HG02798 (cell line): ENCODE measurements around the gene TMEM74B.

Source experiments
- ATAC-seq: cut with Tn5 transposase; IDR thresholded peaks from one replicate; pipeline ENCODE4 v1.9.1; 2021; ENCODE audit warnings: mild to moderate bottlenecking; ENCODE audit not compliant: unreplicated experiment, poor library complexity

TMEM74B gene

GRCh38 chr20:1184260-1184637 lies 532 bp downstream of the TMEM74B start:
- ATAC-seq, result no peak

- no peak for ATAC-seq
Measured at GRCh38 chr20:1183153-1183552, 1.6 kb downstream of the TMEM74B start.

GRCh38 chr20:1182106-1182505 lies 2.7 kb downstream of the TMEM74B start:
- ATAC-seq, result no peak

GRCh38 chr20:1180949-1181348 lies 3.8 kb downstream of the TMEM74B start:
- no peak for ATAC-seq

- ATAC-seq, result no peak
Measured at GRCh38 chr20:1178623-1179022, 6.2 kb downstream of the TMEM74B start.

- no peak for ATAC-seq
Measured at GRCh38 chr20:1178103-1178502, 6.7 kb downstream of the TMEM74B start.

GRCh38 chr20:1177680-1178079 lies 7.1 kb downstream of the TMEM74B start:
- ATAC-seq, result no peak

- ATAC-seq, result no peak
Measured at GRCh38 chr20:1174787-1175186, 10.0 kb downstream of the TMEM74B start.

GRCh38 chr20:1173698-1174097 lies 11.1 kb downstream of the TMEM74B start:
- ATAC-seq, result no peak

GRCh38 chr20:1171461-1172093 lies 13.2 kb downstream of the TMEM74B start:
- no peak for ATAC-seq

- no peak for ATAC-seq
Measured at GRCh38 chr20:1169224-1169623, 15.6 kb downstream of the TMEM74B start.

GRCh38 chr20:1166948-1167720 lies 17.6 kb downstream of the TMEM74B start:
- ATAC-seq, result no peak

- ATAC-seq, result no peak
Measured at GRCh38 chr20:1165941-1166340, 18.8 kb downstream of the TMEM74B start.

GRCh38 chr20:1165521-1165920 lies 19.3 kb downstream of the TMEM74B start:
- ATAC-seq, result no peak

GRCh38 chr20:1164871-1165270 lies 19.9 kb downstream of the TMEM74B start:
- ATAC-seq, result no peak

GRCh38 chr20:1163653-1164052 lies 21.1 kb downstream of the TMEM74B start:
- no peak for ATAC-seq

GRCh38 chr20:1163105-1163504 lies 21.7 kb downstream of the TMEM74B start:
- ATAC-seq, result no peak

GRCh38 chr20:1160991-1161390 lies 23.8 kb downstream of the TMEM74B start:
- no peak for ATAC-seq

GRCh38 chr20:1160496-1160895 lies 24.3 kb downstream of the TMEM74B start:
- no peak for ATAC-seq

- ATAC-seq, result no peak
Measured at GRCh38 chr20:1155342-1155741, 29.4 kb downstream of the TMEM74B start.

- no peak for ATAC-seq
Measured at GRCh38 chr20:1154691-1155090, 30.1 kb downstream of the TMEM74B start.

GRCh38 chr20:1154226-1154625 lies 30.6 kb downstream of the TMEM74B start:
- ATAC-seq, result no peak
